ENCODE measurements around the gene LRRC8D.

LRRC8D gene

GRCh38 chr1:89812992-89813391, 7.8 kb upstream of the LRRC8D start:
- peak; percentile 92 for ATAC-seq
- TF ChIP-seq TOX (CRISPR knock-in tag; IDR thresholded peaks at IDR 0.05; ENCODE audit: borderline replicate concordance), result peak; percentile 63; the same call in 1 of the 2 replicates
- no peak for TF ChIP-seq PATZ1 (CRISPR knock-in tag; IDR thresholded peaks at IDR 0.05; ENCODE audit: borderline replicate concordance)
- TF ChIP-seq SNAI2 (CRISPR knock-in tag; IDR thresholded peaks at IDR 0.05), result no peak
- no peak for TF ChIP-seq POU6F1 (CRISPR knock-in tag; IDR thresholded peaks at IDR 0.05; ENCODE audit: borderline replicate concordance, low read depth)
- peak; percentile 85 for TF ChIP-seq ISL1 (CRISPR knock-in tag; IDR thresholded peaks at IDR 0.05)
- no peak for TF ChIP-seq ZFP3 (CRISPR knock-in tag; IDR thresholded peaks at IDR 0.05)
- no peak for TF ChIP-seq ARNTL (CRISPR knock-in tag; IDR thresholded peaks at IDR 0.05; ENCODE audit: borderline replicate concordance, low read depth)
- no peak for TF ChIP-seq ZFP30 (CRISPR knock-in tag; IDR thresholded peaks at IDR 0.05)
- no peak for TF ChIP-seq ZNF70 (CRISPR knock-in tag; IDR thresholded peaks at IDR 0.05)

- no peak for ATAC-seq
- TF ChIP-seq BACH2 (CRISPR knock-in tag; IDR thresholded peaks at IDR 0.05; ENCODE audit: borderline replicate concordance) (no peak), CSDC2 (CRISPR knock-in tag; IDR thresholded peaks at IDR 0.05) (no peak), OSR1 (CRISPR knock-in tag; IDR thresholded peaks at IDR 0.05) (no peak), ISL1 (CRISPR knock-in tag; IDR thresholded peaks at IDR 0.05) (0 out of 2 replicates have a peak, but pooled peaks have one; percentile 31), CSRNP3 (CRISPR knock-in tag; IDR thresholded peaks at IDR 0.05) (no peak), ZNF565 (CRISPR knock-in tag; conservative IDR thresholded peaks at IDR 0.05; ENCODE audit: low read depth) (no peak), TSHZ2 (CRISPR knock-in tag; IDR thresholded peaks at IDR 0.05) (no peak), GLIS3 (CRISPR knock-in tag; IDR thresholded peaks at IDR 0.05) (no peak)
Measured at GRCh38 chr1:89815040-89815439, 5.8 kb upstream of the LRRC8D start.

- TF ChIP-seq ZNF70 (CRISPR knock-in tag; IDR thresholded peaks at IDR 0.05), result no peak
- ATAC-seq, result no peak
Measured at GRCh38 chr1:89815611-89816010, 5.2 kb upstream of the LRRC8D start.

- no peak for ATAC-seq
- TF ChIP-seq PATZ1 (CRISPR knock-in tag; IDR thresholded peaks at IDR 0.05; ENCODE audit: borderline replicate concordance) (no peak), POU6F1 (CRISPR knock-in tag; IDR thresholded peaks at IDR 0.05; ENCODE audit: borderline replicate concordance, low read depth) (no peak), ZFP3 (CRISPR knock-in tag; IDR thresholded peaks at IDR 0.05) (no peak), CSRNP3 (CRISPR knock-in tag; IDR thresholded peaks at IDR 0.05) (no peak), ZNF8 (CRISPR knock-in tag; IDR thresholded peaks at IDR 0.05) (no peak), ESRRG (CRISPR knock-in tag; IDR thresholded peaks at IDR 0.05) (no peak), ZC3H10 (CRISPR knock-in tag; IDR thresholded peaks at IDR 0.05) (no peak), BACH2 (CRISPR knock-in tag; IDR thresholded peaks at IDR 0.05; ENCODE audit: borderline replicate concordance) (no peak)
Measured at GRCh38 chr1:89816366-89816765, 4.5 kb upstream of the LRRC8D start.

Data from SK-N-SH treated with all-trans-retinoic acid at 6 μM for 48 hours (cell line).